Effector memory CD4-positive, alpha-beta T cell (primary cell): Measurements from ENCODE around the gene STOX1.
"Not testable (repeated sequence)": the region's sequence is repeated elsewhere in the genome, so short reads cannot be mapped to it uniquely, and the experiment has no call there.

Experiments
- DNase-seq, 3 donors: peaks; one replicate each; pipeline ENCODE4 v3.0.0-alpha.2; 2020
- H3K27ac ChIP-seq: 2 replicates; pipeline ENCODE4 v1.7.0; 2013; ENCODE audit warnings: mild to moderate bottlenecking, low read length, moderate library complexity; ENCODE audit not compliant: insufficient read depth, poor library complexity, severe bottlenecking
- H3K27me3 ChIP-seq: replicated peaks from 2 replicates; pipeline ENCODE4 v1.7.0; 2013; ENCODE audit warnings: mild to moderate bottlenecking, low read length; ENCODE audit not compliant: insufficient read depth, control insufficient read depth, poor library complexity, severe bottlenecking
- H3K36me3 ChIP-seq: 2 replicates; pipeline ENCODE4 v1.7.0; 2013; ENCODE audit warnings: mild to moderate bottlenecking, low read length, moderate library complexity; ENCODE audit not compliant: control insufficient read depth, insufficient read depth
- H3K4me1 ChIP-seq: 2 replicates; pipeline ENCODE4 v1.7.0; 2013; ENCODE audit warnings: low read length, mild to moderate bottlenecking; ENCODE audit not compliant: control insufficient read depth, insufficient read depth, poor library complexity, severe bottlenecking
- H3K4me3 ChIP-seq: 2 replicates; pipeline ENCODE4 v1.7.0; 2013; ENCODE audit warnings: low read length, low read depth, mild to moderate bottlenecking; ENCODE audit not compliant: insufficient read depth, poor library complexity, severe bottlenecking
- H3K9me3 ChIP-seq: 2 replicates; pipeline ENCODE4 v1.7.0; 2013; ENCODE audit warnings: mild to moderate bottlenecking, low read length, moderate library complexity; ENCODE audit not compliant: control insufficient read depth

Gene STOX1

DNA sequence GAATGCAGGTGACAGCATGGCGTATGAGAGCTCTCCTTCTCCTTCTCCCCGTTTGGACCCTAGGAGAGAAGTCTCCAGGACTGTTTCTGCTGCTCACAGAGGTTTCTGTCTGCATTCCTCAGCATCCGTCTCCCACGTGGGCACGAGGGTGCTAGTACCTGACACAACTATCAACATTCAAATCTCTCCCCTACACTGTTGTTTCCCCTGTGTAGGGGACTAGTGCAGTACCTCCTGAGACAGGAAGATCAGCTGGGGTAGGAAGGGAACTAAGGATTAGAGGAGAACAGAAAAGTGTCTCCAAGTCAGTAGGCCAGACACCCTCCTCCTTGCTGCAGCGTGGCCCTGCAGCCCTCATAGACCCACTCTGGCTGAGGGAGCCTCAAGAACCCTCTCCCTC, 29.0 kb downstream of the STOX1 start:
- Histone ChIP-seq H3K4me3 (no peak overlapping the region), H3K27me3 (no peaks in the 10 kb centered on the region), H3K27ac (no peak overlapping the region), H3K36me3 (no peaks in the 10 kb centered on the region), H3K9me3 (peaks cover 5% of the 10 kb centered on the region), H3K4me1 (no peaks in the 10 kb centered on the region)
- DNase-seq = no peak

DNA sequence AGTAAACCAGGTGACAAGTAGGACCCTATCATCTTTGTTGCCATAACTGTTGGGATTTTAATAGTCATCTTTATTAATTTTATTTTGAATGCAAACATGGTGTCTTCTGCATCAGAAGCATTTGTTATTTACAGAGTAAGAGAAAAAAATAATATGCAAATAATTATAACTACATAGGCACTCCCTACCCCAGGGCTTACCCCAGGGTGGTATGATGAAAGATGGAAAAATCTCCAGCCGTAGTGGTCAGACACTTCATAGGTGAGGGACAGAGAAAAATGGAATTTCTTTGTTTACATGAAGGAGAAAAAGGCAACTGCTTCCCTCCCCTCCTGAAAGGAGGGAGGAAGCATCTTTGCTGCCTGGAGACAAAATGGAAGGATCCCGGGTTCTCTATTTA, 29.7 kb downstream of the STOX1 start:
- no peaks in the 10 kb centered on the region for H3K36me3 ChIP-seq
- no peaks in the 10 kb centered on the region for H3K4me1 ChIP-seq
- H3K4me3 ChIP-seq = no peak overlapping the region
- H3K9me3 ChIP-seq = peaks cover 5% of the 10 kb centered on the region
- DNase-seq = no peak
- no peaks in the 10 kb centered on the region for H3K27me3 ChIP-seq
- no peak overlapping the region for H3K27ac ChIP-seq

GRCh38 chr10:68861253-68861652, 33.9 kb downstream of the STOX1 start:
- H3K4me1 ChIP-seq = no peaks in the 10 kb centered on the region
- H3K36me3 ChIP-seq = no peaks in the 10 kb centered on the region
- H3K27ac ChIP-seq = no peak overlapping the region
- H3K27me3 ChIP-seq = no peaks in the 10 kb centered on the region
- H3K9me3 ChIP-seq = peaks cover 5% of the 10 kb centered on the region
- H3K4me3 ChIP-seq = no peak overlapping the region
- no peak for DNase-seq

GRCh38 chr10:68864611-68865010, 37.3 kb downstream of the STOX1 start:
- Histone ChIP-seq H3K4me1 (no peaks in the 10 kb centered on the region), H3K27ac (no peak overlapping the region), H3K27me3 (no peaks in the 10 kb centered on the region), H3K4me3 (no peak overlapping the region), H3K36me3 (no peaks in the 10 kb centered on the region), H3K9me3 (peaks cover 5% of the 10 kb centered on the region)
- DNase-seq = no peak

DNA sequence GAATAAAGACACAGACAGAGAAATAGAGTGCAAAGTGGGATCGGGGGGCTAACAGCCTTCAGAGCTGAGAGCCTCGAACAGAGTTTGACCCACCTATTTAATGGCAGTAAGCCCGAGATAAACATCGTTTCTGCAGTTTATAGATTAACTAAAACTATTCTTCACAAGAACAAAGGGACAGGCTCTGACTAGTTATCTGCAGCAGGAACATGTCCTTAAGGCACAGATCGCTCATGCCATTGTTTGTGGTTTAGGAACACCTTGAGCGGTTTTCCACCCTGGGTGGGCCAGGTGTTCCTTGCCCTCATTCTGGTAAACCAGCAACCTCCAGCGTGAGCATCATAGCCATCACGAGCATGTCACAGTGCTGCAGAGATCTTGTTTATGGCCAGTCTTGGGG, 40.8 kb downstream of the STOX1 start:
- H3K27me3 ChIP-seq, H3K27ac ChIP-seq, H3K4me3 ChIP-seq, H3K9me3 ChIP-seq, H3K36me3 ChIP-seq, H3K4me1 ChIP-seq, DNase-seq: not testable (repeated sequence)

DNA sequence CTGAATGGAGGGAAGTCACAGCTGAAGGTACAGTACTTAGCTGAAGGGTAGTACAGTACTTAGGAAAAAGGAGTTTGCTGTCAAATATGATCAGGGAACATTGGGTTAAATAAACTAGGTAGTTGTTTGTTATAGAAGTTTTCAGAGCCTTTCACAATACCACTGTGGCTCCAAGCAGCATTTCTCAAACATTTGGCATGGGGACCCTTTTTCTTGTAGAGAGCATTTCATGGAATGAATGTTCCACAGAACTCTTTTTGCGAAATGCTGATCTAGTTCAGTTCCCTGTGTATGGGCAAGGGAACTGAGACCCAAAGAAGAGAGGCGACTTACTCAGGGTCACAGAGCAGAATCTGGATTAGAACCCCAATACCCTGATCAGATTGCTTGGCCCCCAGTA, 42.3 kb downstream of the STOX1 start:
- no peaks in the 10 kb centered on the region for H3K4me1 ChIP-seq
- no peak for DNase-seq
- H3K36me3 ChIP-seq = no peaks in the 10 kb centered on the region
- H3K27ac ChIP-seq = no peak overlapping the region
- H3K4me3 ChIP-seq = no peak overlapping the region
- no peaks in the 10 kb centered on the region for H3K27me3 ChIP-seq
- no peaks in the 10 kb centered on the region for H3K9me3 ChIP-seq

DNA sequence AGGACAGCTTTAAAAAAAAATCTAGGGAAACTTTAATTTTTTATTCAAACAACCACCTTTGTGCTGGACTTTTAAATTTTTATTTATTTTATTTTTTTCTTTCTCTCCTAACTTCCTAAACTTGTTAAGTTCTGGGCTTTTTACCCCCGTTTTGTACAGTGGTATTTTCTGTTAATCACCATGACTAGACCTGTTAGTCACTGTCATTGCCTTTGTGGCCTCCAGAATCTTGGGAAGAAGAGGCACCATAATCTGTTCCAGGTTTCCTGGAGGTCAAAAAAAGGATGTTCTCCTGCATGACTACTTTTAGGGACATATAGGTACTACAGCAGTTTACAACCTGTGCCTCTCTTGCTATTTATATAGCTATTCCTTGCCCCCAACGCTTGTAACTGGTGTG, 42.7 kb downstream of the STOX1 start:
- no peaks in the 10 kb centered on the region for H3K9me3 ChIP-seq
- H3K27me3 ChIP-seq = no peaks in the 10 kb centered on the region
- no peaks in the 10 kb centered on the region for H3K4me1 ChIP-seq
- no peak overlapping the region for H3K27ac ChIP-seq
- DNase-seq = no peak
- no peaks in the 10 kb centered on the region for H3K36me3 ChIP-seq
- no peak overlapping the region for H3K4me3 ChIP-seq

GRCh38 chr10:68870545-68871104, 43.3 kb downstream of the STOX1 start:
- H3K27me3 ChIP-seq = no peaks in the 10 kb centered on the region
- DNase-seq = no peak
- no peak overlapping the region for H3K27ac ChIP-seq
- H3K9me3 ChIP-seq = no peaks in the 10 kb centered on the region
- H3K4me1 ChIP-seq = no peaks in the 10 kb centered on the region
- no peaks in the 10 kb centered on the region for H3K36me3 ChIP-seq
- H3K4me3 ChIP-seq = no peak overlapping the region

- DNase-seq = no peak
- Histone ChIP-seq H3K4me3 (no peak overlapping the region), H3K4me1 (no peaks in the 10 kb centered on the region), H3K27ac (no peak overlapping the region), H3K36me3 (no peaks in the 10 kb centered on the region), H3K27me3 (no peaks in the 10 kb centered on the region), H3K9me3 (no peaks in the 10 kb centered on the region)
Measured at GRCh38 chr10:68871105-68871711, 43.9 kb downstream of the STOX1 start.

GRCh38 chr10:68871731-68872342, 44.5 kb downstream of the STOX1 start:
- no peak overlapping the region for H3K27ac ChIP-seq
- H3K4me3 ChIP-seq = no peak overlapping the region
- H3K9me3 ChIP-seq = no peaks in the 10 kb centered on the region
- H3K4me1 ChIP-seq = no peaks in the 10 kb centered on the region
- DNase-seq = no peak
- no peaks in the 10 kb centered on the region for H3K36me3 ChIP-seq
- no peaks in the 10 kb centered on the region for H3K27me3 ChIP-seq
